ENCODE measurements around the gene NPHS2. TPM values are rescaled to one million over a fixed set of nuclear protein-coding genes. Genes with fewer than 3 reads are reported as not detected.

Gene NPHS2
- total RNA-seq, 4 donors from 2014 or later = not detected

DNA sequence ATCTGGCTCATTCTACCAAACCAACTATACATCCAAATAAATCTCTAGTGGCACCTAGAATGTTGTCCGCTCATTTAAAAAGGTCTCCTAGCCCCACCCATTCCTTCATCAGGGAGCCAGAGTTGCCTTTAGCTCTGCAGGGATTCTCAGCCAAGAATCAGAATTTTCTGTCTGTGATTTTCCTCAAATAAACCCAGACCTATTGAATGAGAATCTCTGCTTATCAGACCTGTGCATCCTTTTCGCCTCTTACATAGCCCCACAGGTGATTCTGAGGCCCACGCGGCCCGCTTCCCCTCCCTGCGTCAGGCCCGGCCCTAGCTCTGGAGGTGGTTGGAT lies 15.5 kb upstream of the NPHS2 start:
- no peak for ATAC-seq (ENCODE audit: low FRiP score)
- TF ChIP-seq, protein P1, sequence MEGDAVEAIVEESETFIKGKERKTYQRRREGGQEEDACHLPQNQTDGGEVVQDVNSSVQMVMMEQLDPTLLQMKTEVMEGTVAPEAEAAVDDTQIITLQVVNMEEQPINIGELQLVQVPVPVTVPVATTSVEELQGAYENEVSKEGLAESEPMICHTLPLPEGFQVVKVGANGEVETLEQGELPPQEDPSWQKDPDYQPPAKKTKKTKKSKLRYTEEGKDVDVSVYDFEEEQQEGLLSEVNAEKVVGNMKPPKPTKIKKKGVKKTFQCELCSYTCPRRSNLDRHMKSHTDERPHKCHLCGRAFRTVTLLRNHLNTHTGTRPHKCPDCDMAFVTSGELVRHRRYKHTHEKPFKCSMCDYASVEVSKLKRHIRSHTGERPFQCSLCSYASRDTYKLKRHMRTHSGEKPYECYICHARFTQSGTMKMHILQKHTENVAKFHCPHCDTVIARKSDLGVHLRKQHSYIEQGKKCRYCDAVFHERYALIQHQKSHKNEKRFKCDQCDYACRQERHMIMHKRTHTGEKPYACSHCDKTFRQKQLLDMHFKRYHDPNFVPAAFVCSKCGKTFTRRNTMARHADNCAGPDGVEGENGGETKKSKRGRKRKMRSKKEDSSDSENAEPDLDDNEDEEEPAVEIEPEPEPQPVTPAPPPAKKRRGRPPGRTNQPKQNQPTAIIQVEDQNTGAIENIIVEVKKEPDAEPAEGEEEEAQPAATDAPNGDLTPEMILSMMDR (IDR thresholded peaks at IDR 0.05) = no peak
- no peak for DNase-seq (ENCODE audit: low spot score)

DNA sequence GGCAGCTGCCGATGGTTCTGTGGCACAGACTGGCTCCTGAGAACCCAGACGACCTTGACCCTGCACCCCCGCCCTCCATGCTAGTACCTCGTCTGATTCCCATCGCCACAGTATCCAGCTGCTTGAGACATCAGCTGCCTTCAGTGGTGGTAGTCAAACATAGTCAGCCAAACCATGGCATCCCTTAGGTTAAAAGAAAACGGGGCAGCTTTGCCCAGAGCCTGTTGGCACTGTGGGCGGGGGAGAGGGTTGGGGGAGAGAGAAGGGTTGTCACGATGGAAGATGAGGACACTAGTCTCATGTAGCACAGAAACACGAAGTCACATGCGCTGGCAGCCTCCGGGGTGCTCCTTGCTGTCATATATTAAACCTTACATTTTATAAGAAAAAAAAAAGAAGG lies 14.9 kb upstream of the NPHS2 start:
- no peak for DNase-seq (ENCODE audit: low spot score)
- TF ChIP-seq, protein P1 (IDR thresholded peaks at IDR 0.05) = no peak
- ATAC-seq (ENCODE audit: low FRiP score) = no peak

DNA sequence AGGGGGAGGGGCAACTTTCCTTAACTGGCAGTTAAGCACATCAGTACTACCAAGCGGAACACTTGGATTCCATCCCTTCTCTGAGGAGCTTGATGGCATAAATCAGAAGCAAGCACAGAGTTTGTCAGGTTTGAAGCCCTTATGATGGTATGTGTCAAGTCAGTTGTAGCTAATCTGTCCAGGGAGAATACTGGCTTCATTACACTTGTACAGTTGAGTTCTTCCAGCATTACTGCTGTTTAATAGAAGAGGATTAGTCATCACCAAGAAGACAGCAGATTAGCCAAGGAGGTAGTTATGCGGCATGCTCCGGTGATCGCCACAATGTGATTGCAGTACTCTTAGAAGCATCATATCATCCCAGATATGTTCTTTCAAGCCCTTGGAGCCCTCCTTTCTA lies 13.8 kb upstream of the NPHS2 start:
- TF ChIP-seq, protein P1 (IDR thresholded peaks at IDR 0.05) = no peak
- ATAC-seq (ENCODE audit: low FRiP score) (no peak), DNase-seq (ENCODE audit: low spot score) (no peak)

DNA sequence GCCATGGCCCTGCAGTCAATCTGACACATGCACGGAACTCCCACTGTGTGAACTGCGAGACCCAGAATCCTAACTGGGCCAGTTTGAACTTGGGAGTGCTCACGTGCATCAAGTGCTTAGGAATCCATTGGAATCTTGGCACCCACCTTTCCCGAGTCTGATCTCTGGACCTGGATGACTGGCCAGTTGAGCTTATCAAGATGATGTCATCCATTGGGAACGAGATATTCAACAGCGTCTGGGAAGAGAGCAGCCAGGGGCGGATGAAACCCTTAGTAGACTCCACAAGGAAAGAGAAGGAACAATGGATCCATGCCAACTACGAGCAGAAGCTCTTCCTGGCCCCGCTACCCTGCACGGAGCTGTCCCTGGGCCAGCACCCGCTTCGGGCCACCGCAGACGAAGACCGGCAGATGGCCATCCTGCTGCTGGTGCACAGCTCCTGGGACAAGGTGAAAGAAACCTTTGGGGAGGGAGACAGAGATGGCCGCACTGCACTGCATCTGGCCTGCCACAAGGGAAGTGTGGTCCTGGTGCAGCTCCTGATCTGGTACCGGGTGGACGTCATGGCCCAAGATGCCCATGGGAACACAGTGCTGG lies 12.8 kb upstream of the NPHS2 start:
- no peak for DNase-seq (ENCODE audit: low spot score)
- TF ChIP-seq, protein P1 (IDR thresholded peaks at IDR 0.05) = no peak
- no peak for ATAC-seq (ENCODE audit: low FRiP score)

DNA sequence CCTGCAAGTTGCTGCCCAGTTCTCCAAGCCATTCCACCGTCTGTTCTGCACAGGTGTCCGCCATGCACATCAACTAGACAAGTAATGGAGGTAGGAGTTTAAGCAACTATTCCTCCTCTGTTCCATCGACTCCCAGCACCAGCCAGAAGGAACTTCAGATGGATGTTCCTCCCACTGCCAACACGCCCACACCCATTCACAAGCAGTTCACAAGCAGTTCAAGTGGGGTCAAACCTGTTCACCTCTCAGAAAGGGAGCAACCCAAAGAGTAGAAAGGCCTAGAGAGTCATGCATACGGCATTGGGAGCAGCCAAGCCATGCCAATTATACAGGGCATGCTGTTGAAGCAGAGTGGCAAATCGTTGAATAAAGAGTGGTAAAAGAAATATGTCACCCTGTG lies 11.6 kb upstream of the NPHS2 start:
- TF ChIP-seq, protein P1 (IDR thresholded peaks at IDR 0.05) = no peak
- ATAC-seq (ENCODE audit: low FRiP score) (no peak), DNase-seq (ENCODE audit: low spot score) (no peak)

DNA sequence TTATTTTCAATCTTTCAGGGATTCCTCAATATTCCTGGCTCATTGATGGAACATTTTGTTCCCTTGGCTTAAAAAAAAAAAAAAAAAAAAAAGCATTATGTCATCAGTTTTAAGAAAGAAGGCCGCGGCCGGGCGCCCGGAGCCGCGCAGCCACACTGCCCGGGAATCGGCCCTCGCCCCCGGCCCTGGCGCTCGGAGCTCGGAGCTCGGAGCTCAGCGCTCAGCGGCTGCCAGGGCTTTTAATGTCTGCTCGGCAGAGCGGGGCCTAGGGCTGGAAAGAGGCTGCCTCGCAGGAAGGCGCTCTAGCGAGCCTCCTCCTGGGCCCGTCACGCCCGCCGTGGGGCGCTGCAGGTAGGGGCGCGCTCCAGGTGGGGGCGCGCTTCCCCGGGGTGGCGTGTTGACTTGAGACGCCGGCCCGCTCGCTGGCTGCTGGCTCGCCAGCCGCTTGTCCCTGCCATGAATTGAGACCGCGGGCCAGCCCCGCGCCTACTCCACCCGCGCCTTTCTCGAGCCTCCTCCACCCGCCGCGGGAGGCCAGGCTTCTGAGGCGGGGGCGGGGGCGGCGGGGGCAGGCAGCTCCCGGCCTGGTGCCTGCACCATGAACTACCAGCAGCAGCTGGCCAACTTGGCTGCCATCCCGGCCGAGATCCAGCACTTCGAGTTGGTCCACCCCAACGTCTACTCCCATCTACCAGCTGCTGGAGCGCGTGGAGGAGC lies 10.5 kb upstream of the NPHS2 start:
- TF ChIP-seq, protein P1 (IDR thresholded peaks at IDR 0.05) = no peak
- ATAC-seq (ENCODE audit: low FRiP score) (peak; percentile 83), DNase-seq (ENCODE audit: low spot score) (no peak)

DNA sequence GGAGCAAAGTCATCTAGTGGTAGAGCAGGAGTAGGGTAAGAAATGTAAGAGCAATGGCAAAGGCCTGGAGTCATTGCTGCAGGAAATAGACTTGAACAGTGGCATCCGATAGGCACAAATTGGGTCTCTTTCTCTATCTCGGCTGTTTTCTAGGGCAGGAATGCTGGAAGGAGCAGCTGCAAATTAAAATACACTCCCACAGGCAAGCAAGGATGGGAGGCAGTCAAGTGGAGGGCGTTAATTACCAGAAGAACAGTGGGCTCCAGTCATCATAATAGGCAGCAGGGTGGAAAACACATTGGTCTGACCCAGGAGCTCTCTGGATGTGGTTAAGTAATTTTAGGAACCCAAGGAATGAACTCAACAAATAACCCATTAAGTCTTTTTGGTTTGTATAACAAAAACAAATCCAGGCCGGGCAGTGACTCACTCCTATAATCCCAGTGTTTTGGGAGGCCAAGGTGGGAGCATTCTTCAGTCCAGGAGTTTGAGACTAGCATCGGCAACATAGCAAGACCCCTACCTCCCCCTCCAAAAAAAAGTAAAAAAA lies 8.1 kb upstream of the NPHS2 start:
- no peak for ATAC-seq (ENCODE audit: low FRiP score)
- TF ChIP-seq, protein P1 (IDR thresholded peaks at IDR 0.05) = no peak

More for the DNA sequence above, 8.1 kb upstream of the NPHS2 start:
- DNase-seq (ENCODE audit: low spot score) = no peak
